Activated T-cell treated with anti-CD3 and anti-CD28 coated beads, Interleukin-2, amount 50 U/mL, for 1 hour (primary cell): ENCODE measurements around the gene BRAF.
"Not testable (repeated sequence)": the region's sequence is repeated elsewhere in the genome, so short reads cannot be mapped to it uniquely, and the experiment has no call there.

Experiments used
- DNase-seq: peaks from one replicate; pipeline ENCODE4 v3.0.0-alpha.2; 2020

BRAF gene

GRCh38 chr7:140704205-140704604 is 220.5 kb downstream of the BRAF start:
- no peak for DNase-seq

GRCh38 chr7:140702774-140703173 is 222.0 kb downstream of the BRAF start:
- no peak for DNase-seq

GRCh38 chr7:140698477-140698876 is 226.3 kb downstream of the BRAF start:
- DNase-seq = no peak

GRCh38 chr7:140697447-140698143 is 227.1 kb downstream of the BRAF start:
- no peak for DNase-seq

- no peak for DNase-seq
These were observed 227.9 kb downstream of the BRAF start, which contains the start of gene NDUFB2 for GRCh38 chr7:140696680-140697446. NDUFB2 (plus strand) TSS chr7:140696708; CDS start chr7:140696745, 37 bp downstream.

- peak; percentile 95 for DNase-seq
These were observed 228.6 kb downstream of the BRAF start for GRCh38 chr7:140696024-140696679.

GRCh38 chr7:140695381-140695780 is 229.3 kb downstream of the BRAF start:
- no peak for DNase-seq

- no peak for DNase-seq
These were observed 230.1 kb downstream of the BRAF start for GRCh38 chr7:140694592-140694991.

- not testable (repeated sequence) for DNase-seq
These were observed 230.9 kb downstream of the BRAF start for GRCh38 chr7:140693849-140694248.

GRCh38 chr7:140691376-140692045 is 233.2 kb downstream of the BRAF start:
- DNase-seq = no peak

- DNase-seq = no peak
These were observed 235.3 kb downstream of the BRAF start for GRCh38 chr7:140689199-140690152.

GRCh38 chr7:140688341-140688740 is 236.4 kb downstream of the BRAF start:
- DNase-seq = no peak

- no peak for DNase-seq
These were observed 237.8 kb downstream of the BRAF start for GRCh38 chr7:140686921-140687320.

GRCh38 chr7:140685407-140686087 is 239.2 kb downstream of the BRAF start:
- DNase-seq = no peak

- DNase-seq = no peak
These were observed 240.4 kb downstream of the BRAF start for GRCh38 chr7:140684066-140684950.

- no peak for DNase-seq
These were observed 241.1 kb downstream of the BRAF start for GRCh38 chr7:140683657-140684056.

- DNase-seq = no peak
These were observed 243.0 kb downstream of the BRAF start for GRCh38 chr7:140681766-140682165.

GRCh38 chr7:140680886-140681285 is 243.8 kb downstream of the BRAF start:
- DNase-seq = no peak

- no peak for DNase-seq
These were observed 245.5 kb downstream of the BRAF start for GRCh38 chr7:140679186-140679585.

GRCh38 chr7:140678816-140679130 is 246.0 kb downstream of the BRAF start:
- DNase-seq = no peak
